Left lung (tissue), 10 donors: ENCODE measurements around the gene CRTC3. TPM values are rescaled to one million over a fixed set of nuclear protein-coding genes. Genes with fewer than 3 reads are reported as not detected.

Source experiments
- ATAC-seq: fragments of 200-7000 bp; cut with Tn5 transposase; one replicate; pipeline ENCODE4 v1.9.1; 2020; ENCODE audit warnings: moderate library complexity
- DNase-seq, 4 donors: peaks; one replicate each; pipeline ENCODE4 v3.0.0-alpha.2; 2013 to 2020
- H3K27ac ChIP-seq, 2 donors: fragments of 200-600 bp; sonication (generic) in 1 of 2; one replicate each; pipeline versions ENCODE4 v1.5.0 to v1.8.0; 2020 to 2021
- H3K27me3 ChIP-seq, 2 donors: fragments of 200-600 bp; sonication (generic) in 1 of 2; one replicate each; pipeline versions ENCODE4 v1.5.0 to v1.8.0; 2020 to 2021
- H3K36me3 ChIP-seq, 2 donors: fragments of 200-600 bp; sonication (generic) in 1 of 2; one replicate each; pipeline versions ENCODE4 v1.5.0 to v1.8.0; 2020 to 2021
- H3K4me1 ChIP-seq, 2 donors: fragments of 200-600 bp; one replicate each; pipeline ENCODE4 v1.8.0; 2021
- H3K4me3 ChIP-seq, 2 donors: fragments of 200-600 bp; sonication (generic) in 1 of 2; one replicate each; pipeline versions ENCODE4 v1.5.0 to v1.8.0; 2020 to 2021; ENCODE audit warnings: mild to moderate bottlenecking in 1 of 2
- H3K9me3 ChIP-seq, 2 donors: fragments of 200-600 bp; sonication (generic) in 1 of 2; one replicate each; pipeline versions ENCODE4 v1.5.0 to v1.8.0; 2020 to 2021
- CTCF ChIP-seq, 2 donors: fragments of 200-600 bp; sonication (generic) in 1 of 2; IDR thresholded peaks; one replicate each; pipeline versions ENCODE4 v1.5.0 to v1.8.0; 2021; ENCODE audit warnings: antibody characterized with exemption in 2 of 2
- intact Hi-C, 2 donors: fragments of 100-400 bp; cut with DNase I; formaldehyde crosslinking; loops; one replicate each; pipeline versions ENCODE4 v1.11.2 to v1.14.2; 2022
- polyA plus RNA-seq, 6 donors: library from polyadenylated mRNA; unstranded; fragments of 120-200 nt; gene quantifications; one replicate each; pipeline ENCODE4 v1.2.1, GENCODE V29; 2013; ENCODE audit not compliant: insufficient read length in 6 of 6
- total RNA-seq, 2 donors: library from RNA; stranded (reverse); fragmentation: NEBNext Ultra II Directional; extraction: Animal tissue kit (Norgen Biotek cat#: 25700); gene quantifications; one replicate each; pipeline ENCODE4 v1.2.1, GENCODE V29; 2021
- donor health status: DM: no; HTN: yes; CAD: no.
- donor health status: DM: no; HTN: no; CAD: no.

The CRTC3 gene
- total and polyA plus RNA-seq, 8 donors = 33.0 to 45.2 (median 37.5) TPM

GRCh38 chr15:90582553-90582952 is 52.8 kb downstream of the CRTC3 start:
- no peak overlapping the region for H3K27ac ChIP-seq
- ATAC-seq = no peak
- H3K27me3 ChIP-seq = no peaks in the 10 kb centered on the region
- TF ChIP-seq CTCF (IDR thresholded peaks at IDR 0.05) = no peak
- no peaks in the 10 kb centered on the region for H3K36me3 ChIP-seq
- intact Hi-C loops = no loop called here
- DNase-seq = no peak
- peaks cover 0 to 32% of the 10 kb centered on the region in 2 donors for H3K4me1 ChIP-seq
- no peak overlapping the region for H3K4me3 ChIP-seq
- no peaks in the 10 kb centered on the region for H3K9me3 ChIP-seq

- TF ChIP-seq CTCF (IDR thresholded peaks at IDR 0.05) = no peak
- ATAC-seq = no peak
Measured at GRCh38 chr15:90583471-90584252, 53.9 kb downstream of the CRTC3 start.

GRCh38 chr15:90584841-90585240 is 55.1 kb downstream of the CRTC3 start:
- ATAC-seq = no peak
- H3K4me3 ChIP-seq = no peak overlapping the region
- no peaks in the 10 kb centered on the region for H3K36me3 ChIP-seq
- H3K27ac ChIP-seq = no peak overlapping the region
- H3K9me3 ChIP-seq = no peaks in the 10 kb centered on the region
- no peak for TF ChIP-seq CTCF (IDR thresholded peaks at IDR 0.05)
- intact Hi-C loops = no loop called here
- no peaks in the 10 kb centered on the region for H3K27me3 ChIP-seq
- DNase-seq = no peak
- peaks cover 0 to 23% of the 10 kb centered on the region in 2 donors for H3K4me1 ChIP-seq

More at GRCh38 chr15:90583471-90584252, 53.9 kb downstream of the CRTC3 start:
- Histone ChIP-seq H3K9me3 (no peaks in the 10 kb centered on the region), H3K27ac (no peak overlapping the region), H3K4me3 (no peak overlapping the region), H3K36me3 (no peaks in the 10 kb centered on the region), H3K4me1 (peaks cover 0 to 32% of the 10 kb centered on the region in 2 donors), H3K27me3 (no peaks in the 10 kb centered on the region)
- DNase-seq = no peak
- intact Hi-C loops = no loop called here

GRCh38 chr15:90585863-90586262 is 56.1 kb downstream of the CRTC3 start:
- intact Hi-C loops = no loop called here
- no peak overlapping the region for H3K27ac ChIP-seq

More at GRCh38 chr15:90585863-90586262, 56.1 kb downstream of the CRTC3 start:
- Histone ChIP-seq H3K27me3 (no peaks in the 10 kb centered on the region), H3K36me3 (no peaks in the 10 kb centered on the region), H3K4me3 (no peak overlapping the region), H3K4me1 (peaks cover 0 to 23% of the 10 kb centered on the region in 2 donors), H3K9me3 (no peaks in the 10 kb centered on the region)
- no peak for DNase-seq
- TF ChIP-seq CTCF (IDR thresholded peaks at IDR 0.05) = no peak
- ATAC-seq = no peak
